ENCODE measurements around the gene CDHR1. TPM values are rescaled to one million over a fixed set of nuclear protein-coding genes. Genes with fewer than 3 reads are reported as not detected.

Gene CDHR1
- polyA plus RNA-seq, 1 donor from 2014 or later = 1.9 TPM

DNA sequence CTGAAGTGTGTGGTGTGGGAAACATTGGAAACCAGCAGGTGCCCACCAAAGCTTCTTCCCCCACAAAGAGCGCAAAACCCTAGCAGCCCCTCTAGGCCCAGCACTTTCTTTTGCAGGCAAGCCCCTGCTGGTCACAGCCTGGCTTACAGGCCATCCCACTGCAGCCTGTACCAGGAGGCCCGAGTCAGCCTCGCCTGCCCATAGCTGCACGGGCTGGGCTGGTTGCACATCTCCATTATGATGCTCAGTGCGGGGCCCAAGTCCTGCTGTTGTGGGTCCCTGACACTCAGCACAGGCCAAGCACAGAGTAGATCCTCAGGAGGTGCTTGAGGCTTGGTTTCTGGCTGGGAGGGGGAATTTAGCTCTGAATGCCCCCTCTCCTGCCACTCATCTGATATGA is 8.0 kb downstream of the CDHR1 start:
- Histone ChIP-seq H3K79me2 (replicated peaks; ENCODE audit: insufficient read depth, low read length) (no peaks in the 10 kb centered on the region), H4K20me1 (ENCODE audit: insufficient read depth) (no peaks in the 10 kb centered on the region), H3K4me2 (ENCODE audit: low read length) (no peak overlapping the region), H2AFZ (ENCODE audit: low read depth, low read length) (no peak overlapping the region), H3K27ac (ENCODE audit: low read length) (no peak overlapping the region), H3K36me3 (ENCODE audit: insufficient read depth, low read length) (no peaks in the 10 kb centered on the region), H3K4me3 (ENCODE audit: low read length) (no peak overlapping the region), H3K9me2 (ENCODE audit: insufficient read depth, low read length) (no peaks in the 10 kb centered on the region), H3K9ac (ENCODE audit: low read length) (no peak overlapping the region), H3K27me3 (ENCODE audit: insufficient read depth, low read depth, low read length) (no peaks in the 10 kb centered on the region), H3F3A (ENCODE audit: insufficient read depth, low read length, poor library complexity, severe bottlenecking) (no peaks in the 10 kb centered on the region), H3K9me3 (ENCODE audit: low read length) (no peaks in the 10 kb centered on the region)
- TF ChIP-seq, protein P1, sequence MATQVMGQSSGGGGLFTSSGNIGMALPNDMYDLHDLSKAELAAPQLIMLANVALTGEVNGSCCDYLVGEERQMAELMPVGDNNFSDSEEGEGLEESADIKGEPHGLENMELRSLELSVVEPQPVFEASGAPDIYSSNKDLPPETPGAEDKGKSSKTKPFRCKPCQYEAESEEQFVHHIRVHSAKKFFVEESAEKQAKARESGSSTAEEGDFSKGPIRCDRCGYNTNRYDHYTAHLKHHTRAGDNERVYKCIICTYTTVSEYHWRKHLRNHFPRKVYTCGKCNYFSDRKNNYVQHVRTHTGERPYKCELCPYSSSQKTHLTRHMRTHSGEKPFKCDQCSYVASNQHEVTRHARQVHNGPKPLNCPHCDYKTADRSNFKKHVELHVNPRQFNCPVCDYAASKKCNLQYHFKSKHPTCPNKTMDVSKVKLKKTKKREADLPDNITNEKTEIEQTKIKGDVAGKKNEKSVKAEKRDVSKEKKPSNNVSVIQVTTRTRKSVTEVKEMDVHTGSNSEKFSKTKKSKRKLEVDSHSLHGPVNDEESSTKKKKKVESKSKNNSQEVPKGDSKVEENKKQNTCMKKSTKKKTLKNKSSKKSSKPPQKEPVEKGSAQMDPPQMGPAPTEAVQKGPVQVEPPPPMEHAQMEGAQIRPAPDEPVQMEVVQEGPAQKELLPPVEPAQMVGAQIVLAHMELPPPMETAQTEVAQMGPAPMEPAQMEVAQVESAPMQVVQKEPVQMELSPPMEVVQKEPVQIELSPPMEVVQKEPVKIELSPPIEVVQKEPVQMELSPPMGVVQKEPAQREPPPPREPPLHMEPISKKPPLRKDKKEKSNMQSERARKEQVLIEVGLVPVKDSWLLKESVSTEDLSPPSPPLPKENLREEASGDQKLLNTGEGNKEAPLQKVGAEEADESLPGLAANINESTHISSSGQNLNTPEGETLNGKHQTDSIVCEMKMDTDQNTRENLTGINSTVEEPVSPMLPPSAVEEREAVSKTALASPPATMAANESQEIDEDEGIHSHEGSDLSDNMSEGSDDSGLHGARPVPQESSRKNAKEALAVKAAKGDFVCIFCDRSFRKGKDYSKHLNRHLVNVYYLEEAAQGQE (IDR thresholded peaks at IDR 0.05; ENCODE audit: borderline replicate concordance) = no peak
- TF ChIP-seq POLR2AphosphoS5 (IDR thresholded peaks at IDR 0.05) = no peak
- TF ChIP-seq EP300 (conservative IDR thresholded peaks at IDR 0.05; ENCODE audit: poor library complexity, severe bottlenecking) = no peak
- TF ChIP-seq, protein P2, sequence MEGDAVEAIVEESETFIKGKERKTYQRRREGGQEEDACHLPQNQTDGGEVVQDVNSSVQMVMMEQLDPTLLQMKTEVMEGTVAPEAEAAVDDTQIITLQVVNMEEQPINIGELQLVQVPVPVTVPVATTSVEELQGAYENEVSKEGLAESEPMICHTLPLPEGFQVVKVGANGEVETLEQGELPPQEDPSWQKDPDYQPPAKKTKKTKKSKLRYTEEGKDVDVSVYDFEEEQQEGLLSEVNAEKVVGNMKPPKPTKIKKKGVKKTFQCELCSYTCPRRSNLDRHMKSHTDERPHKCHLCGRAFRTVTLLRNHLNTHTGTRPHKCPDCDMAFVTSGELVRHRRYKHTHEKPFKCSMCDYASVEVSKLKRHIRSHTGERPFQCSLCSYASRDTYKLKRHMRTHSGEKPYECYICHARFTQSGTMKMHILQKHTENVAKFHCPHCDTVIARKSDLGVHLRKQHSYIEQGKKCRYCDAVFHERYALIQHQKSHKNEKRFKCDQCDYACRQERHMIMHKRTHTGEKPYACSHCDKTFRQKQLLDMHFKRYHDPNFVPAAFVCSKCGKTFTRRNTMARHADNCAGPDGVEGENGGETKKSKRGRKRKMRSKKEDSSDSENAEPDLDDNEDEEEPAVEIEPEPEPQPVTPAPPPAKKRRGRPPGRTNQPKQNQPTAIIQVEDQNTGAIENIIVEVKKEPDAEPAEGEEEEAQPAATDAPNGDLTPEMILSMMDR (IDR thresholded peaks at IDR 0.05; ENCODE audit: poor library complexity, severe bottlenecking) = no peak
- TF ChIP-seq RAD21 (conservative IDR thresholded peaks at IDR 0.05) = no peak
- TF ChIP-seq TAF1 (IDR thresholded peaks at IDR 0.05; ENCODE audit: low read depth) = no peak
- no peak for TF ChIP-seq MXI1 (conservative IDR thresholded peaks at IDR 0.05; ENCODE audit: poor library complexity, severe bottlenecking)
- no peak for TF ChIP-seq SMC3 (conservative IDR thresholded peaks at IDR 0.05; ENCODE audit: poor library complexity)
- no peak for TF ChIP-seq EZH2 (IDR thresholded peaks at IDR 0.05; ENCODE audit: borderline replicate concordance, insufficient read depth, low read length, poor library complexity, severe bottlenecking)

DNA sequence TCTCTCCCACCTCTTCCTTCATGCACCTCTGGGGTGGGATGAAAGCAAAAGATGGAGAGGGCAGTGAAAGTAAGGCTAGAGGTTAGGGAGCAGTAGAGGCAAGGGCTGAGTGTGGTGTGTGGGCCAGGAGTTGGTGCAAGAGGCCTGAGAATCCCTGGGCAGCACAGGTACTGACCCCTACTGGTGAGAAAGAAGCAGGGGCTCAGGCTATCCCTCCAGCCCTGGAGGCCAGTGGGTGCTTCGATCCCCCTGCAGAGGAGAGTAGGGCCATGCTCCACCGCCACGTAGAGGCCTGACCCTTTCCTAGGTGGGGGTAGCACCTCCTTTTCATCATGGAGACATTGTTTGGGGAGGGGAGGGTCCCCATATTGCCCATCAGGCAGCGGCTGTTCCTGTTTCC is 9.8 kb downstream of the CDHR1 start:
- no peaks in the 10 kb centered on the region for H3K9me3 ChIP-seq (ENCODE audit: low read length)
- H4K20me1 ChIP-seq (ENCODE audit: insufficient read depth) = no peaks in the 10 kb centered on the region
- H3K4me2 ChIP-seq (ENCODE audit: low read length) = no peak overlapping the region
- no peaks in the 10 kb centered on the region for H3K9me2 ChIP-seq (ENCODE audit: insufficient read depth, low read length)
- no peak overlapping the region for H2AFZ ChIP-seq (ENCODE audit: low read depth, low read length)
- no peaks in the 10 kb centered on the region for H3K27me3 ChIP-seq (ENCODE audit: insufficient read depth, low read depth, low read length)
- TF ChIP-seq TAF1 (IDR thresholded peaks at IDR 0.05; ENCODE audit: low read depth) = no peak
- TF ChIP-seq SMC3 (conservative IDR thresholded peaks at IDR 0.05; ENCODE audit: poor library complexity) = no peak
- TF ChIP-seq EZH2 (IDR thresholded peaks at IDR 0.05; ENCODE audit: borderline replicate concordance, insufficient read depth, low read length, poor library complexity, severe bottlenecking) = no peak
- no peak for TF ChIP-seq RAD21 (conservative IDR thresholded peaks at IDR 0.05)
- TF ChIP-seq POLR2AphosphoS5 (IDR thresholded peaks at IDR 0.05) = no peak
- no peak for TF ChIP-seq EP300 (conservative IDR thresholded peaks at IDR 0.05; ENCODE audit: poor library complexity, severe bottlenecking)
- TF ChIP-seq, protein P2 (IDR thresholded peaks at IDR 0.05; ENCODE audit: poor library complexity, severe bottlenecking) = no peak
- TF ChIP-seq MXI1 (conservative IDR thresholded peaks at IDR 0.05; ENCODE audit: poor library complexity, severe bottlenecking) = no peak
- TF ChIP-seq, protein P1 (IDR thresholded peaks at IDR 0.05; ENCODE audit: borderline replicate concordance) = no peak
- no peak overlapping the region for H3K27ac ChIP-seq (ENCODE audit: low read length)
- no peaks in the 10 kb centered on the region for H3K79me2 ChIP-seq (replicated peaks; ENCODE audit: insufficient read depth, low read length)
- no peaks in the 10 kb centered on the region for H3K36me3 ChIP-seq (ENCODE audit: insufficient read depth, low read length)
- H3F3A ChIP-seq (ENCODE audit: insufficient read depth, low read length, poor library complexity, severe bottlenecking) = no peaks in the 10 kb centered on the region
- H3K9ac ChIP-seq (ENCODE audit: low read length) = no peak overlapping the region
- H3K4me3 ChIP-seq (ENCODE audit: low read length) = no peak overlapping the region
